SK-N-SH (cell line): ENCODE results near the gene CNBP. TPM values are rescaled to one million over a fixed set of nuclear protein-coding genes. Genes with fewer than 3 reads are reported as not detected.

Experiments used
- CTCF ChIA-PET: fragments of 300-600, 350-600 bp; formaldehyde crosslinking; extraction: SDS; loops from one replicate; lab custom pipeline; 2021; lab: Yijun Ruan, JAX
- POLR2A ChIA-PET: fragments of 350-600 bp; sonication (Branson Sonifier 250); formaldehyde crosslinking; extraction: SDS; loops from one replicate; lab custom pipeline; 2020; ENCODE audit warnings: antibody characterized with exemption, inconsistent platforms; lab: Yijun Ruan, JAX
- DNase-seq: peaks from one replicate; pipeline ENCODE4 v3.0.0; 2012
- H2AFZ ChIP-seq: fragments of 200-600 bp; sonication (generic); 2 replicates; pipeline ENCODE4 v1.8.1; 2016; ENCODE audit warnings: antibody characterized with exemption, mild to moderate bottlenecking, low read depth
- H3F3A ChIP-seq: fragments of 200-600 bp; sonication (generic); replicated peaks from 2 replicates; pipeline ENCODE3; 2016; ENCODE audit warnings: antibody characterized with exemption, mild to moderate bottlenecking; ENCODE audit not compliant: insufficient read depth
- H3K27ac ChIP-seq, 2 experiments: fragments of 200-500 bp in 1 of 2; fragments of 200-600 bp in 1 of 2; sonication (Bioruptor generic) in 1 of 2; sonication (generic), shearing (Covaris generic) in 1 of 2; 2 replicates each; pipeline versions ENCODE4 v1.5.1 to v1.6.1; 2014 to 2016; ENCODE audit warnings: low read depth in 2 of 2, inconsistent platforms in 1 of 2, low read length in 1 of 2, mild to moderate bottlenecking in 1 of 2, mixed read lengths in 1 of 2
- H3K27me3 ChIP-seq: fragments of 200-600 bp; sonication (generic), shearing (Covaris generic); 2 replicates; pipeline ENCODE4 v1.6.1; 2016; ENCODE audit warnings: mixed run types; ENCODE audit not compliant: insufficient read depth
- H3K36me3 ChIP-seq, 2 experiments: fragments of 200-500 bp in 1 of 2; fragments of 200-600 bp in 1 of 2; sonication (Bioruptor generic) in 1 of 2; sonication (generic) in 1 of 2; replicated peaks in 1 of 2; 2 replicates each; pipeline versions ENCODE3 to v1.5.1; 2014 to 2016; ENCODE audit warnings: low read length in 1 of 2, mild to moderate bottlenecking in 1 of 2; ENCODE audit not compliant: insufficient read depth in 2 of 2, control insufficient read depth in 1 of 2
- H3K4me1 ChIP-seq, 2 experiments: fragments of 200-500 bp in 1 of 2; fragments of 200-600 bp in 1 of 2; sonication (Bioruptor generic) in 1 of 2; sonication (generic), shearing (Covaris generic) in 1 of 2; 2 replicates each; pipeline versions ENCODE4 v1.5.1 to v1.6.1; 2014 to 2016; ENCODE audit warnings: low read depth in 1 of 2, low read length in 1 of 2, mixed run types in 1 of 2; ENCODE audit not compliant: insufficient read depth in 2 of 2, control insufficient read depth in 1 of 2
- H3K4me2 ChIP-seq: fragments of 200-600 bp; sonication (generic), shearing (Covaris generic); 2 replicates; pipeline ENCODE4 v1.6.1; 2017; ENCODE audit warnings: mixed run types
- H3K4me3 ChIP-seq, 2 experiments: fragments of 200-500 bp in 1 of 2; fragments of 200-600 bp in 1 of 2; sonication (Bioruptor generic) in 1 of 2; sonication (generic), shearing (Covaris generic) in 1 of 2; 2 replicates each; pipeline versions ENCODE4 v1.5.1 to v1.8.1; 2014 to 2016; ENCODE audit warnings: low read depth in 2 of 2, inconsistent platforms in 1 of 2, low read length in 1 of 2, mild to moderate bottlenecking in 1 of 2, mixed read lengths in 1 of 2, moderate library complexity in 1 of 2
- H3K79me2 ChIP-seq: fragments of 200-600 bp; sonication (generic); 2 replicates; pipeline ENCODE4 v1.8.1; 2017; ENCODE audit warnings: mild to moderate bottlenecking; ENCODE audit not compliant: insufficient read depth
- H3K9ac ChIP-seq: fragments of 200-600 bp; sonication (generic); 2 replicates; pipeline ENCODE4 v1.6.1; 2017; ENCODE audit warnings: mixed run types
- H3K9me2 ChIP-seq: fragments of 200-600 bp; sonication (generic); 2 replicates; pipeline ENCODE4 v1.6.1; 2017; ENCODE audit warnings: mixed run types
- H3K9me3 ChIP-seq: fragments of 200-600 bp; sonication (generic); 2 replicates; pipeline ENCODE4 v1.6.1; 2017; ENCODE audit warnings: mixed run types, mild to moderate bottlenecking, moderate library complexity
- H4K20me1 ChIP-seq: fragments of 200-600 bp; sonication (generic); 2 replicates; pipeline ENCODE4 v1.6.1; 2017; ENCODE audit warnings: mild to moderate bottlenecking, mixed run types; ENCODE audit not compliant: insufficient read depth
- CHD2 ChIP-seq: fragments of 150-350 bp; IDR thresholded peaks from 2 replicates; pipeline ENCODE4 v1.6.1; 2018; ENCODE audit warnings: low read length; ENCODE audit not compliant: partially characterized antibody
- ELF1 ChIP-seq: IDR thresholded peaks from 2 replicates; pipeline ENCODE4 v1.4.0; 2012
- EP300 ChIP-seq, 2 experiments: IDR thresholded peaks; 2 replicates each; pipeline versions ENCODE4 v1.4.0 to v1.6.1; 2012; ENCODE audit warnings: borderline replicate concordance in 1 of 2, low read depth in 1 of 2, low read length in 1 of 2
- EZH2phosphoT487 ChIP-seq: fragments of 200-600 bp; sonication (generic); IDR thresholded peaks from 2 replicates; pipeline ENCODE4 v1.6.1; 2017; ENCODE audit warnings: low read depth, mixed run types, mild to moderate bottlenecking, antibody characterized with exemption, moderate library complexity, borderline replicate concordance
- FOXJ3 ChIP-seq: sonication (generic); formaldehyde crosslinking; IDR thresholded peaks from 2 replicates; pipeline ENCODE4 v1.5.1; 2020; ENCODE audit warnings: mild to moderate bottlenecking, missing genetic modification reagents
- FOXM1 ChIP-seq: IDR thresholded peaks from 2 replicates; pipeline ENCODE4 v1.4.0; 2012; ENCODE audit warnings: low read depth, mild to moderate bottlenecking
- GATA2 ChIP-seq: sonication (generic); formaldehyde crosslinking; IDR thresholded peaks from 2 replicates; pipeline ENCODE4 v1.5.0; 2020; ENCODE audit warnings: mild to moderate bottlenecking, missing genetic modification reagents
- MXI1 ChIP-seq: IDR thresholded peaks from 2 replicates; pipeline ENCODE4 v1.6.1; 2012; ENCODE audit warnings: mild to moderate bottlenecking, low read depth, low read length, improper control_type of control experiment
- NFIC ChIP-seq: IDR thresholded peaks from 2 replicates; pipeline ENCODE4 v1.4.0; 2012; ENCODE audit warnings: borderline replicate concordance
- RAD21 ChIP-seq: IDR thresholded peaks from 2 replicates; pipeline ENCODE4 v1.6.1; 2012; ENCODE audit warnings: mild to moderate bottlenecking, low read length
- RCOR1 ChIP-seq: fragments of 150-350 bp; IDR thresholded peaks from 2 replicates; pipeline ENCODE4 v1.6.1; 2017; ENCODE audit warnings: antibody characterized with exemption, low read length
- RFX5 ChIP-seq: IDR thresholded peaks from 2 replicates; pipeline ENCODE4 v1.6.1; 2012; ENCODE audit warnings: mild to moderate bottlenecking, improper control_type of control experiment, low read length
- SIN3A ChIP-seq: IDR thresholded peaks from 2 replicates; pipeline ENCODE4 v1.6.1; 2012; ENCODE audit warnings: low read depth, mild to moderate bottlenecking, low read length, moderate library complexity, borderline replicate concordance
- SMC3 ChIP-seq: IDR thresholded peaks from 2 replicates; pipeline ENCODE4 v1.6.1; 2012; ENCODE audit warnings: low read depth, low read length, improper control_type of control experiment
- TAF1 ChIP-seq: IDR thresholded peaks from 2 replicates; pipeline ENCODE4 v1.6.1; 2012; ENCODE audit warnings: low read depth, mild to moderate bottlenecking, low read length, moderate library complexity, borderline replicate concordance
- TCF12 ChIP-seq: IDR thresholded peaks from 2 replicates; pipeline ENCODE4 v1.4.0; 2012
- TEAD4 ChIP-seq: IDR thresholded peaks from 2 replicates; pipeline ENCODE4 v1.4.0; 2012; ENCODE audit warnings: mild to moderate bottlenecking, borderline replicate concordance; ENCODE audit not compliant: insufficient read depth
- YY1 ChIP-seq: IDR thresholded peaks from 2 replicates; pipeline ENCODE4 v1.4.0; 2012; ENCODE audit warnings: low read depth, mild to moderate bottlenecking
- WGBS: methylation state at CpG from one replicate; pipeline ENCODE4 v1.1.6; 2017; ENCODE audit warnings: low lambda C conversion rate; 5-methylcytosine and 5-hydroxymethylcytosine counted together
- polyA plus RNA-seq, 3 experiments: library from polyadenylated mRNA; depleted of rRNA; stranded (reverse); fragments of >200 nt; gene quantifications; 2 replicates each; pipeline ENCODE4 v1.2.3, GENCODE V29; 2012
- TF ChIP-seq, protein P1 (sequence below): IDR thresholded peaks from 2 replicates; pipeline ENCODE4 v1.4.0; 2012; ENCODE audit warnings: low read depth, borderline replicate concordance
- TF ChIP-seq, protein P2 (sequence below): fragments of 150-350 bp; IDR thresholded peaks from 2 replicates; pipeline ENCODE4 v1.6.1; 2017; ENCODE audit warnings: antibody characterized with exemption, low read length, low read depth, borderline replicate concordance
- TF ChIP-seq, protein P3 (sequence below): fragments of 150-350 bp; IDR thresholded peaks from 2 replicates; pipeline ENCODE4 v1.6.1; 2016; ENCODE audit warnings: mild to moderate bottlenecking, low read depth, low read length
- TF ChIP-seq, protein P4 (sequence below): IDR thresholded peaks from 2 replicates; pipeline ENCODE4 v1.4.0; 2012; ENCODE audit warnings: low read depth, borderline replicate concordance
- TF ChIP-seq, protein P5 (sequence below): IDR thresholded peaks from 2 replicates; pipeline ENCODE4 v1.6.1; 2012; ENCODE audit warnings: mild to moderate bottlenecking, low read depth, low read length, moderate library complexity

CNBP gene
- polyA plus RNA-seq, 1 of the 3 experiments (the other 2 are of a cell fraction), result 240 TPM

DNA sequence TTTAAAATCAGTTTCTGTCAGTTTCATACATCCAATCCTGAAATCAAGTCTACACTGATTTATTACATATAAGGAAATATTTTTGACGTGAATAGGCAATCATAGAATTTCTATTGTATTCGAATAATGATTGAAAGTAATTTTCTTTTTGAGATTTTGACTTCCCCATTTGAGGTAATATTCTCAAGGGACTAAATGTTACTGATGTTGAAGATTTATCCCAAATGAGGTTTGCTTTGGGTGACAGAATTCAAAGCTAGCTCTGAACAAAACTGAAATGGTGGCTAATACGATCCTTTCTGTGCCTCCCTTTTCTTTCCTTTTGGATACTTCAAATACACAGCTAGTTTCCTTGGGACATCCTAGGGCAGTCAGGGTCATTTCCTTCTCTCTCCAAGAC, 12.9 kb upstream of the CNBP start (continued):
- TF ChIP-seq, protein P1, sequence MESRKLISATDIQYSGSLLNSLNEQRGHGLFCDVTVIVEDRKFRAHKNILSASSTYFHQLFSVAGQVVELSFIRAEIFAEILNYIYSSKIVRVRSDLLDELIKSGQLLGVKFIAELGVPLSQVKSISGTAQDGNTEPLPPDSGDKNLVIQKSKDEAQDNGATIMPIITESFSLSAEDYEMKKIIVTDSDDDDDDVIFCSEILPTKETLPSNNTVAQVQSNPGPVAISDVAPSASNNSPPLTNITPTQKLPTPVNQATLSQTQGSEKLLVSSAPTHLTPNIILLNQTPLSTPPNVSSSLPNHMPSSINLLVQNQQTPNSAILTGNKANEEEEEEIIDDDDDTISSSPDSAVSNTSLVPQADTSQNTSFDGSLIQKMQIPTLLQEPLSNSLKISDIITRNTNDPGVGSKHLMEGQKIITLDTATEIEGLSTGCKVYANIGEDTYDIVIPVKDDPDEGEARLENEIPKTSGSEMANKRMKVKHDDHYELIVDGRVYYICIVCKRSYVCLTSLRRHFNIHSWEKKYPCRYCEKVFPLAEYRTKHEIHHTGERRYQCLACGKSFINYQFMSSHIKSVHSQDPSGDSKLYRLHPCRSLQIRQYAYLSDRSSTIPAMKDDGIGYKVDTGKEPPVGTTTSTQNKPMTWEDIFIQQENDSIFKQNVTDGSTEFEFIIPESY, result no peak
- TF ChIP-seq, protein P2, sequence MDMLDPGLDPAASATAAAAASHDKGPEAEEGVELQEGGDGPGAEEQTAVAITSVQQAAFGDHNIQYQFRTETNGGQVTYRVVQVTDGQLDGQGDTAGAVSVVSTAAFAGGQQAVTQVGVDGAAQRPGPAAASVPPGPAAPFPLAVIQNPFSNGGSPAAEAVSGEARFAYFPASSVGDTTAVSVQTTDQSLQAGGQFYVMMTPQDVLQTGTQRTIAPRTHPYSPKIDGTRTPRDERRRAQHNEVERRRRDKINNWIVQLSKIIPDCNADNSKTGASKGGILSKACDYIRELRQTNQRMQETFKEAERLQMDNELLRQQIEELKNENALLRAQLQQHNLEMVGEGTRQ, result no peak
- TF ChIP-seq MXI1, result no peak
- no peak for TF ChIP-seq RCOR1
- no peak for TF ChIP-seq YY1
- TF ChIP-seq, protein P3, sequence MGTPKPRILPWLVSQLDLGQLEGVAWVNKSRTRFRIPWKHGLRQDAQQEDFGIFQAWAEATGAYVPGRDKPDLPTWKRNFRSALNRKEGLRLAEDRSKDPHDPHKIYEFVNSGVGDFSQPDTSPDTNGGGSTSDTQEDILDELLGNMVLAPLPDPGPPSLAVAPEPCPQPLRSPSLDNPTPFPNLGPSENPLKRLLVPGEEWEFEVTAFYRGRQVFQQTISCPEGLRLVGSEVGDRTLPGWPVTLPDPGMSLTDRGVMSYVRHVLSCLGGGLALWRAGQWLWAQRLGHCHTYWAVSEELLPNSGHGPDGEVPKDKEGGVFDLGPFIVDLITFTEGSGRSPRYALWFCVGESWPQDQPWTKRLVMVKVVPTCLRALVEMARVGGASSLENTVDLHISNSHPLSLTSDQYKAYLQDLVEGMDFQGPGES, result no peak
- TF ChIP-seq, protein P4, sequence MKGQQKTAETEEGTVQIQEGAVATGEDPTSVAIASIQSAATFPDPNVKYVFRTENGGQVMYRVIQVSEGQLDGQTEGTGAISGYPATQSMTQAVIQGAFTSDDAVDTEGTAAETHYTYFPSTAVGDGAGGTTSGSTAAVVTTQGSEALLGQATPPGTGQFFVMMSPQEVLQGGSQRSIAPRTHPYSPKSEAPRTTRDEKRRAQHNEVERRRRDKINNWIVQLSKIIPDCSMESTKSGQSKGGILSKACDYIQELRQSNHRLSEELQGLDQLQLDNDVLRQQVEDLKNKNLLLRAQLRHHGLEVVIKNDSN, result no peak
- no peak for TF ChIP-seq ELF1
- no peak for TF ChIP-seq EZH2phosphoT487
- TF ChIP-seq EP300 (IDR thresholded peaks at IDR 0.05; ENCODE audit: borderline replicate concordance in 1 of 2, low read depth in 1 of 2, low read length in 1 of 2), result no peak
- TF ChIP-seq FOXJ3 (CRISPR knock-in tag), result no peak
- TF ChIP-seq RAD21, result no peak

DNA sequence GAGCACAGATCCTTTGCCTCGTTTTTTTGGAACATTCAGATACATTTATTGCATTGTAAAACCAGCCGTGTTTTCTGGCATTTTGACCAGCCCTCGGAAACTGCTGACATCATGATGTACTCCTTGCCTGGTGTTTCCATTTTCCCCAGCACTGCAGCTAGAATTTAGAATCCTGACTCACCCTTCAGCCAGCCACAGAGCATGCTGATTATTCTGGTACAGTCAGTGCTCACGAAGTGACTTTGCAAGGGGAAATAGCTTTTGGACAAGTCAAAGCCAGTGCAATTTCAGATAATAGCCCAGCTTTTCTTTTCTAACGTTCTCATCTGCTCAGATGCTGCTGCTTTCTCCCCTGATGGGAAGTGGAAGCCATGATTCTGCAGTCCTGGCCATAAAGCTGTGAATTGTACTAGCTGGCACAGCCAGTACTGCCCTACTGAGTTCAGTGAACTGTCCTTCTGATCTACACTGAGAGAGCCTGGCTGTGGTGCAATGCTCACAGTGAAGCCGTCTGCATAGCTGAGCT, 12.1 kb upstream of the CNBP start:
- no peaks in the 10 kb centered on the region for H3K9me2 ChIP-seq
- H3K4me3 ChIP-seq, result peak overlapping the region; percentile 17 to 38; a peak in 3 of 4 replicates
- peak overlapping the region; percentile 59 for H3K9ac ChIP-seq
- peaks cover 27% of the 10 kb centered on the region for H3F3A ChIP-seq
- no peaks in the 10 kb centered on the region for H3K27me3 ChIP-seq
- 10% methylated on average over 6 of the region's 6 CpGs for WGBS
- CTCF ChIA-PET, result interaction anchor here (1.0 to 2.7 kb wide), 2 partner anchors 13 to 50 kb away, joined by 3 to 13 read pairs; no protein-coding TSS in a partner anchor
- H3K79me2 ChIP-seq, result no peaks in the 10 kb centered on the region
- H3K36me3 ChIP-seq, result no peaks in the 10 kb centered on the region
- POLR2A ChIA-PET, result no interaction called here
- H3K4me2 ChIP-seq, result peak overlapping the region; percentile 74
- H2AFZ ChIP-seq, result peak overlapping the region; percentile 69
- peak overlapping the region; percentile 64 to 89 for H3K27ac ChIP-seq
- H3K4me1 ChIP-seq, result peaks cover 0 to 18% of the 10 kb centered on the region in 2 experiments; a peak in 1 of 4 replicates
- no peak for DNase-seq
- H3K9me3 ChIP-seq, result no peaks in the 10 kb centered on the region
- H4K20me1 ChIP-seq, result no peaks in the 10 kb centered on the region
- TF ChIP-seq TCF12 (peak; percentile 73), TAF1 (no peak; the same call in 1 of the 2 replicates), EZH2phosphoT487 (no peak), FOXM1 (no peak), CHD2 (no peak), SMC3 (no peak), RAD21 (no peak), SIN3A (peak; percentile 55; the same call in 1 of the 2 replicates), NFIC (peak; percentile 61), TEAD4 (peak; percentile 65; the same call in 1 of the 2 replicates), RFX5 (peak; percentile 61; the same call in 1 of the 2 replicates), GATA2 (no peak), YY1 (peak; percentile 64; the same call in 1 of the 2 replicates)
- TF ChIP-seq, protein P5, sequence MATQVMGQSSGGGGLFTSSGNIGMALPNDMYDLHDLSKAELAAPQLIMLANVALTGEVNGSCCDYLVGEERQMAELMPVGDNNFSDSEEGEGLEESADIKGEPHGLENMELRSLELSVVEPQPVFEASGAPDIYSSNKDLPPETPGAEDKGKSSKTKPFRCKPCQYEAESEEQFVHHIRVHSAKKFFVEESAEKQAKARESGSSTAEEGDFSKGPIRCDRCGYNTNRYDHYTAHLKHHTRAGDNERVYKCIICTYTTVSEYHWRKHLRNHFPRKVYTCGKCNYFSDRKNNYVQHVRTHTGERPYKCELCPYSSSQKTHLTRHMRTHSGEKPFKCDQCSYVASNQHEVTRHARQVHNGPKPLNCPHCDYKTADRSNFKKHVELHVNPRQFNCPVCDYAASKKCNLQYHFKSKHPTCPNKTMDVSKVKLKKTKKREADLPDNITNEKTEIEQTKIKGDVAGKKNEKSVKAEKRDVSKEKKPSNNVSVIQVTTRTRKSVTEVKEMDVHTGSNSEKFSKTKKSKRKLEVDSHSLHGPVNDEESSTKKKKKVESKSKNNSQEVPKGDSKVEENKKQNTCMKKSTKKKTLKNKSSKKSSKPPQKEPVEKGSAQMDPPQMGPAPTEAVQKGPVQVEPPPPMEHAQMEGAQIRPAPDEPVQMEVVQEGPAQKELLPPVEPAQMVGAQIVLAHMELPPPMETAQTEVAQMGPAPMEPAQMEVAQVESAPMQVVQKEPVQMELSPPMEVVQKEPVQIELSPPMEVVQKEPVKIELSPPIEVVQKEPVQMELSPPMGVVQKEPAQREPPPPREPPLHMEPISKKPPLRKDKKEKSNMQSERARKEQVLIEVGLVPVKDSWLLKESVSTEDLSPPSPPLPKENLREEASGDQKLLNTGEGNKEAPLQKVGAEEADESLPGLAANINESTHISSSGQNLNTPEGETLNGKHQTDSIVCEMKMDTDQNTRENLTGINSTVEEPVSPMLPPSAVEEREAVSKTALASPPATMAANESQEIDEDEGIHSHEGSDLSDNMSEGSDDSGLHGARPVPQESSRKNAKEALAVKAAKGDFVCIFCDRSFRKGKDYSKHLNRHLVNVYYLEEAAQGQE, result no peak
